Measurements from ENCODE around the gene PRRT1. TPM values are rescaled to one million over a fixed set of nuclear protein-coding genes. Genes with fewer than 3 reads are reported as not detected.
"Not testable (repeated sequence)": the region's sequence is repeated elsewhere in the genome, so short reads cannot be mapped to it uniquely, and the experiment has no call there.

PRRT1 gene
- not detected for polyA plus RNA-seq (2012; ENCODE audit: missing spikeins)

DNA sequence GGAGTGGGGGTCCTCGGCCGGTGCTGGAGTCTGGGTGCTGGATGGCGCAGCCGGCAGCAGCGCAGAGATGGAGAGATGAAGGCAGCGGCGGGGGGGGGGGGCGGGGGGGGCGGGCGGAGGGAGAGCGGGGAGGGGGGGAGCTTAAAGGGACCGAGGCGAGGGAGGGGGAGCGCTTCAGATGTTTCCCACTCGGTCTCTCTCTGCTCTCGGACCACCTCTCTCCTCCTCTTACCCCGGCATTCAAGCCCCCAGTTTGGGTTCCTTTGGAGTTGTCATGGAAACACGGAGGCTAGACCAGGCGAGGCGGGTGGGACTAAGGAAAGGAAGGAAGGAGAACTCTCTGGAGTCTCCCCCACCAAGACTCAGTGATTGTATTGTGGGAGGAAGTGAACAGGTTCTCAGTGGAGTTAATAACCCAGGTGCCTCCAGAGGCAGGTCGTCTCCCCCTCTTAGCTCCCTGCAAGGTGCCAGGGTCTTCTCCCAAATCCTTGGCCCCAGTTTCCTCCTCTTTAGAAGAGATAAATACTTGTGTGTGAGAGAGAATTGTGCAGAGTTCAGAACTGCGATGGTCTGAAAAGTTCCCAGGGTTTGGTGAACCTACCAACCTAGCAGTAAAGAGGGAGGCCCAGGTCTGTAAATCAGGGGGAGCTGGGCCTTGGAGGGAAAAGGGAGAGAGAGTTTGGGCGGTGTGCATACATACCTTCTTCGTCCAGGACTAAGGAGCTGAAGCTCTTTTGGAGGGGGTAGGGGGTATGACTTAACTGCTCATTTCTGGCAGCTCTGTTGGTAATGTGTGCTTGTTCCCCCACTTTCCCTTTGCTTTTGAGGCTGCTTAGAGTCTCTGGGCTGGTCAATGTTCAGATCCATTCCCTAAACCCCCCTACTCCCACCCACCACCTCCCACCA is at the start of gene PRRT1:
Gene PRRT1, minus strand, starts transcription at position 77 of the 906 bp plus-strand sequence. CDS start 112 bp downstream, outside the sequence.
- TF ChIP-seq TAF1 (IDR thresholded peaks at IDR 0.05; ENCODE audit: borderline replicate concordance, low read depth, low read length) = no peak
- no peak for TF ChIP-seq POLR2A (IDR thresholded peaks at IDR 0.05; ENCODE audit: low read depth, low read length)
- no peak for TF ChIP-seq POLR2AphosphoS5 (IDR thresholded peaks at IDR 0.05; ENCODE audit: low read depth, low read length)
- DNase-seq (ENCODE audit: insufficient read length) (no peak), FAIRE-seq (no peak)

DNA sequence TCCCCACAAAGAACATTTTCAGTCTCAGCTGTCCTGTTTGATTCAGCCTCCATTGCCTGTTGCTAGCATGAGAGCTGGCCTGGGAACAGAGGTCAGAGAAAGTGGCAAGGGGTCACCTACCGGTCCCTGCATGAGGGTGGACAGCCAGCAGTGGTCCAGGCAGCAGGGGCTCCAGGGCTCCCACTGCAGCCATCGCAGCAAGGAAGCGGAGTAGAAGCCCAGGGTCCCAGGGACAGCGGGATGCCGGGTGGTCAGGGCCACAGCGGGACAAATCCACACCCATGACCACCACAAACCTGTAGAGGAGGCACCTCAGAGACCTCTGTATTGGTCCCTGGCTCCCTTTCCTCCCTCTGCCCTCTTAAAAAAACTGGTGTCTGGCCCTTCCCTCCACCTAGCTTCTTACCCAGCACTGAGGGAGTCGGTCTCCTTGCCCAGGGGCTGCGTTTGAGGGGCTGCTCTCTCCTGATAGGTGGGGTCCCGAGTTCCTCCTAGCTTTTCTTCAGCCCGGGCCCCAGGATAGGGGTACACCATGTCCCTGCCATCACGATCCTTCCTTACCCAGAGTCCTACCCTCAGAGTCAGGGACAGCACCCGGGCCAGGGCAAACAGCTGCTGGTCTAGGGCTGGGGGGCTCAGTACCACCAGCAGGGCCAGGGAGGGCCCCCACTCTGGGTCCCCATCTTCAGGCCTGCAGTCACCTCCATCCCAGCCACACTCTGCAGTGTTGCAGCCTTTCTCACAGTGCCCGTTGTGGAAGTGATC is 49.2 kb upstream of the PRRT1 start:
- no peak for DNase-seq (ENCODE audit: insufficient read length)
- TF ChIP-seq POLR2A (IDR thresholded peaks at IDR 0.05; ENCODE audit: low read depth, low read length) (no peak), TAF1 (IDR thresholded peaks at IDR 0.05; ENCODE audit: borderline replicate concordance, low read depth, low read length) (no peak), POLR2AphosphoS5 (IDR thresholded peaks at IDR 0.05; ENCODE audit: low read depth, low read length) (no peak)
- FAIRE-seq = no peak

DNA sequence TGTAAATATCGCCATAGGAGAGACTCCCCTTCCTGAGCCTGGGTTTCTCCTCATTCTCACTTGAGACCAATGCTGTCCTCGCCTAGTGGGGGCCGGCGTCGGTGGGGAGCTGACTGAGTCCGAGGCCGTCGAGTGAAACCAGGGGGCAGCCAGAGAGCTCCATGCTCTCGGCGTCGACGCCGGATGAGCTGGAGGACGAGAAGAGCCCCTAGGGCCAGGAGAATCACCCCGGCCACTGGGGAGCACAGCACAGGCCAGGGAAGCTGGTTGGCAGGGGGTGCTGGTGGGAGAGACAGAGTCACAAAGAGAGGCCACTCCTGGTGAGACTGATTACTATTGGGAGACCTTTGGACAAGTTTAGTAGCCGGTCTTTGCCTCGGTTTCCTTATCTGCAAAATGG is 47.1 kb upstream of the PRRT1 start:
- no peak for DNase-seq (ENCODE audit: insufficient read length)
- TF ChIP-seq TAF1 (IDR thresholded peaks at IDR 0.05; ENCODE audit: borderline replicate concordance, low read depth, low read length) = no peak
- no peak for TF ChIP-seq POLR2AphosphoS5 (IDR thresholded peaks at IDR 0.05; ENCODE audit: low read depth, low read length)
- TF ChIP-seq POLR2A (IDR thresholded peaks at IDR 0.05; ENCODE audit: low read depth, low read length) = no peak
- no peak for FAIRE-seq

DNA sequence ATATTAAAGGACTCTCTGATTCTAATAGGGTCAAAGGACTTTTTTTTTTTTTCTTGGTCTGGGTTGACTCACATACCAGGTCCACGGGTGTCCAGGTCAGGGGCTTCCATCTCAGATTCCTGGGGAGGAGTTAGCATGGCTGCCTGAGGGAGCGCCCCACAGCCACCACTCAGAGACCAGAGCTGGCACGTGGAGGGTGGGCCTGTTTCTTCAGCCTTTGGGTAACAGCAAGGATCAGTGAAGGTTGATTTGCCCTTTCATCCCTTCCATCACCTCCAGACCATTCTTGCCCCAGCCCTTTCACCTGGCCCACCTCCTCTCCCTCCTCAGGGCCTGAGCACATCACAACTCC is 46.6 kb upstream of the PRRT1 start:
- no peak for DNase-seq (ENCODE audit: insufficient read length)
- TF ChIP-seq POLR2A (IDR thresholded peaks at IDR 0.05; ENCODE audit: low read depth, low read length) = no peak

DNA sequence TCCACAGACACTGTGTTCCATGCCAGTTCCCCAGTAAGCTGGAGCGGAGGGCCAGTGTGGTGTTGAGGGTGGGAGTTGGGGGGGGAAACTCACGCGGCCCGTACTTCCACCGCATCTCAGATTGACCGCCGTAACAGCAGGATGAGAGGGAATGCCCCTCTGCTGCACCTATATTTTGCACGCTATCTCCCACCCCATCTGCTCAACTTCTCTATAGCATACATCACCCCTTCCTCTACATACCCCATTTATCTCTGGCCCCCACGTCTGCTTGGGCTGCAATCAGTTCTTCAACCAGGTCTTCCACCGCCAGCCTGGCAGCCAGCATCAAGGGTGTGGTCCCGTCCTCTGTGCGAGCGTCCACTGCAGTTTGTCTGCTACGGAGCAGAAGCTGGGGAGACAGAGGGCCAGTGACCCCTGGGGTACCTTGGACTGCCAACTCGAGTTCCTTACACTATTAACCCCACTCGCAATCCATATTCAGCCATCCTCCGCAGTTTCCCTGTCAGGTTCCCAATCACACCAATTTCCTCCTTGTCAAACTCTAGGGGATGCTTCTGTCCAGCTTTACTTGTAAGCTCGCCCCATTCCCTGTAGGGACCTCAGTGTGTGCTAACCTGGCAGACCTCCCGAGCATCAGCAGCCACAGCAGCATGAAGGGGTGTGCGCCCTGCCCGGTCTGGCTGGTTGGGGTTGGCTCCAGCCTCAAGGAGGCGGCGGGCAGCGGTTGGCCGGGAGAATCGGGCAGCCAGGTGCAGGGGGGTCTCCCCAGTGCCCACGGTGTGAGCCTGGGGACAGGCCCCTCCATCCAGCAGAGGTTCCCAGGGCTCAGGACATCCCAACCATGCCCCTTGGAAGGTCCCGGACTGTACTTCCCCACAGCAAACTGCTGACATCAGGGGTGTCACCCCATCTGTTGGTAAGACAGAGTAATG is 45.2 kb upstream of the PRRT1 start:
- FAIRE-seq (no peak), DNase-seq (ENCODE audit: insufficient read length) (no peak)
- no peak for TF ChIP-seq POLR2A (IDR thresholded peaks at IDR 0.05; ENCODE audit: low read depth, low read length)
- no peak for TF ChIP-seq POLR2AphosphoS5 (IDR thresholded peaks at IDR 0.05; ENCODE audit: low read depth, low read length)

More for the DNA sequence above, 46.6 kb upstream of the PRRT1 start:
- FAIRE-seq = no peak

DNA sequence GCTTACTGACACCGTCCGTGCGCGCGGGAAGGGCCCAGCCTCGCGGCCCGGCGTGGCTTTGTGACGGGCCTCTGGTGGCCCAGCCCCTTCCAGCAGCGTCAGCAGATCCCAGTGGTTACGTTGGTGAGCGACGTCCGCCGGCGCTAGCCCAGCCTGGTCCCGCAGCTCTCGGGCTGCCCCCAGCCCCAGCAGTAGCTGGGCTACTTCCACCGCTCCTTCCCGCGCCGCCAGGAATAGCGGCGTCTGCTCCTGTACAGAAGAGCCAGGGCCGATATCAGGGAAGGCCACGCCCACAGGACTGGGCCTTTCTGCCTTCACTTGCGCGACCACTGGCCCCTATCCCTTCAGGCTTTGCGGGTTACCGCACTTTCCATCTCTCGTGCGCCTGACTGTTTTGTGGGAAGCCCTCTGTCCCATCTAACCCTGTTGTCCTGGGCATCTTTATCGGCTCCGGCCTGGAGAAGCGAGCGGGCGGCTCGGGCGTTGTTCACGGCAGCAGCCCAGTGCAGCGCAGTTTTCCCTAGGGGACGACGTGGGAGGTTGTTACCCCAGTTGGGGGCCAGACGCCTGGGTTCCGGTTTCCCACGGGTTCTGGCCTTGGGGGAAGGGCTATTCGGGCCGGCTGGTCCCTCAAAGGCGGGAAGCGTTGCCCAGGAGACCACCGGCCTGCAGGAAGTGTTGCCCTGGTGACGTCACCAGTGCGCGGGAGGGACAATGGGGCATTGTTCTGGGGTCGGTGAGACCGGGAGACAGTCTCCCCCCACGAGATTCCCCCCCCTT is 44.4 kb upstream of the PRRT1 start:
- peak; percentile 65 for DNase-seq (ENCODE audit: insufficient read length)
- no peak for TF ChIP-seq TAF1 (IDR thresholded peaks at IDR 0.05; ENCODE audit: borderline replicate concordance, low read depth, low read length)
- peak; percentile 70 for TF ChIP-seq POLR2A (IDR thresholded peaks at IDR 0.05; ENCODE audit: low read depth, low read length)
- peak; percentile 71 for TF ChIP-seq POLR2AphosphoS5 (IDR thresholded peaks at IDR 0.05; ENCODE audit: low read depth, low read length)
- FAIRE-seq = no peak

DNA sequence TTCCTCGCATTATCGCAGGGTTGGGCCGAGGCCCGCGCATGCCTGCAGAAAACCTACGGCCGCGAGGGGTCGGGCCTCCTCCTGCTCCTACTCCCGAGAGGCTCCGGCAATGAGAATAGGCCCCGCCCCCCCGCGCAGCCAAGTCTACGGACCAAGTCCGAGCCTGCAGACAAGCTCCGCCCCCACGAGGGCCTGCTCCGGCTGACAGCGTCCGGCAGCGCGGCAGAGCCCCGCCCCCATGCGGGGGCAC is 43.8 kb upstream of the PRRT1 start:
- FAIRE-seq = peak; percentile 97
- peak; percentile 94 for DNase-seq (ENCODE audit: insufficient read length)
- TF ChIP-seq POLR2AphosphoS5 (IDR thresholded peaks at IDR 0.05; ENCODE audit: low read depth, low read length) = no peak
- no peak for TF ChIP-seq POLR2A (IDR thresholded peaks at IDR 0.05; ENCODE audit: low read depth, low read length)
- no peak for TF ChIP-seq TAF1 (IDR thresholded peaks at IDR 0.05; ENCODE audit: borderline replicate concordance, low read depth, low read length)

DNA sequence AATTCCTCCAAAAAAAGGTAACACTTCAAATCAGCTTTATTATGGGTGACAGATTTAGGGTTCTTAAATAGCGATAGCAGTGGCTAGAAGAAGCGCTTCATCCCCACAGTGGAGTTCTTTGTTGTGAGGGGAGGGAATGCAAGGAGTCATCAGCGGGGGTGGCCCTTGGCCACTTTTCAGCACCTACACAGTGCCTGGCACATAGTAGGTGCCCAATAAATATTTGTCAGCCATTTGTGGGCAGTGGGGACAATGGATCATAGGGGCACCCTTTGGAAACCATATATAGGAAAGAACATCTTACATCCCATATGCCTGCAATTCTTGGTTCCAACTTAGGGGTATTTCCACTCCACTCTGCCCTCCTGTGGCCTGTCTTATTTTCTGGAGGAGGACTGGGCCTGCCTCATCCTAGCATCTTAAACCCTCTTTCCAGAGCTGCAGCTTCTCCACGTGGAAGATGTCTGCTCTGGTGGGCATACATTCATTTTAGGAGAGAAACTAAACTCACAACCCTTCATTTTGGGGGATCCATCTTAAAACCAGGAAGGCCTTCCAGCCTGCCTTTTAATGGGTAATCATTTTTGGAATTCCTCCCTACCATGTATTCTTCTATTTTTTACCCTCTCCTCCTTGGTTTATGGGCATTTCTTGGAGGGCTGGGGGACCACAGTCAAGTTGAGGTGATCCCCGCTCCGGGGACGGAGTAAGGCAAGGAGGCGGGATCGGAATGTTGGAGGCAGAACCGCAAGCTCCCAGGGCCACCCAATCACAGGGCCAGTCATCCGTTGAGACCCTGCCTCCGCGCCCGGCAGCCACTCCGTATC is 43.3 kb upstream of the PRRT1 start:
- no peak for FAIRE-seq
- DNase-seq (ENCODE audit: insufficient read length) = no peak
- TF ChIP-seq TAF1 (IDR thresholded peaks at IDR 0.05; ENCODE audit: borderline replicate concordance, low read depth, low read length) (no peak), POLR2AphosphoS5 (IDR thresholded peaks at IDR 0.05; ENCODE audit: low read depth, low read length) (no peak), POLR2A (IDR thresholded peaks at IDR 0.05; ENCODE audit: low read depth, low read length) (no peak)

DNA sequence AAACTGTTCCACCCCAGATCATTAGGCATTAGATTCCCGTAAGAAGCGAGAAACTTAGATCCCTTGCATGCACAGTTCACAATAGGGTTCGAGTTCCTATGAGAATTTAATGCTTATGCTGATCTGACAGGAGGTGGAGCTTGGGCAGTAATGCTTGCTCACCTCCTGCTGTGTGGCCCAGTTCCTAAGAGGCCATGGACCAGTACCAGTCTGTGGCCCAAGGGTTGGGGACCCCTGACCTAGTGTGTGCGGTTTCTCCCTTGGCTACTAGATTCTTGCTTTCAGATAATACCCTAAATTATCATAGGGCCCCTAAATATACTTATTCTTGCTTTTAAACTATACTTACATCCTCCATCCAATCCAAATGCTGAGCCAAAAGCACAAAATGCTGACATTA is 42.6 kb upstream of the PRRT1 start:
- FAIRE-seq (no peak), DNase-seq (ENCODE audit: insufficient read length) (no peak)
- TF ChIP-seq POLR2A (IDR thresholded peaks at IDR 0.05; ENCODE audit: low read depth, low read length) (no peak), POLR2AphosphoS5 (IDR thresholded peaks at IDR 0.05; ENCODE audit: low read depth, low read length) (no peak), TAF1 (IDR thresholded peaks at IDR 0.05; ENCODE audit: borderline replicate concordance, low read depth, low read length) (no peak)

DNA sequence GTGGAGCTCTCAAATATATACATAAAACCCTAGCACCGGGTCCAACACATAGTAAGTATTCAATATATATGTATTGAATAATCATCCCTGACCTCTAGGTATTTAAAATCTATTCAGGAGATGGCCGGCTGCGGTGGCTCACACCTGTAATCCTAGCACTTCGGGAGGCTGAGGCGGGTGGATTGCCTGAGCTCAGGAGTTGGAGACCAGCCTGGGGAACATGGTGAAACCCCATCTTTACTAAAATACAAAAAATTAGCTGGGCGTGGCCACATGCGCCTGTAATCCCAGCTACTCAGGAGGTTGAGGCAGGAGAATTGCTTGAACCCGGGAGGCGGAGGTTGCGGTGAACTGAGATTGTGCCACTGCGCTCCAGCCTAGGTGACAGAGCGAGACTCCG is 41.4 kb upstream of the PRRT1 start:
- FAIRE-seq = not testable (repeated sequence)

More for the DNA sequence above, 41.4 kb upstream of the PRRT1 start:
- not testable (repeated sequence) for DNase-seq (ENCODE audit: insufficient read length)

Data from GM12892 (cell line).